Measurements from ENCODE around the gene ALDH3A1.

The ALDH3A1 gene

DNA sequence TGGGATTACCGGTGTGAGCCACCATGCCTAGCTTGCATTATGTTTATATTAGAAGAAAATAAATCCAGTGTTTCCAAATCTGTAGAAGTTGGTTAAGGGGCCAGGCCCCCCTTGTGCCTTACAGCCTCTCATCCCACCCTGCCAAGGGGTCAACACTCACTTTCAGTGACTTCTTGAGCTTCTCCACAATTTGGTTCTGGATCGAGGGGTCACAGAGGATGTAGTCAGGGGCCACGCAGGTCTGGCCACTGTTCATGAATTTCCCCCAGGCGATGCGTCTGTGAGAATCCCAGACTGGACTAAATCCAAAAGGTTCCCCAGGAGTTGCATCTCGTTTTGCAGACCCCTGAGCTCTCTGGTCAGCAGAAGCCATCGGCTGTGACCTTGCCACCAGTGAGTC is 7.2 kb downstream of the ALDH3A1 start:
- no peaks in the 10 kb centered on the region for H3K79me2 ChIP-seq (ENCODE audit: insufficient read depth, low read depth)
- H3K36me3 ChIP-seq (ENCODE audit: insufficient read depth) = no peaks in the 10 kb centered on the region
- H3K4me3 ChIP-seq (IDR thresholded peaks at IDR 0.05; ENCODE audit: insufficient read depth, low read depth, low read length) = no peak overlapping the region
- no peak overlapping the region for H2AFZ ChIP-seq (ENCODE audit: low read depth)
- TF ChIP-seq, protein P1, sequence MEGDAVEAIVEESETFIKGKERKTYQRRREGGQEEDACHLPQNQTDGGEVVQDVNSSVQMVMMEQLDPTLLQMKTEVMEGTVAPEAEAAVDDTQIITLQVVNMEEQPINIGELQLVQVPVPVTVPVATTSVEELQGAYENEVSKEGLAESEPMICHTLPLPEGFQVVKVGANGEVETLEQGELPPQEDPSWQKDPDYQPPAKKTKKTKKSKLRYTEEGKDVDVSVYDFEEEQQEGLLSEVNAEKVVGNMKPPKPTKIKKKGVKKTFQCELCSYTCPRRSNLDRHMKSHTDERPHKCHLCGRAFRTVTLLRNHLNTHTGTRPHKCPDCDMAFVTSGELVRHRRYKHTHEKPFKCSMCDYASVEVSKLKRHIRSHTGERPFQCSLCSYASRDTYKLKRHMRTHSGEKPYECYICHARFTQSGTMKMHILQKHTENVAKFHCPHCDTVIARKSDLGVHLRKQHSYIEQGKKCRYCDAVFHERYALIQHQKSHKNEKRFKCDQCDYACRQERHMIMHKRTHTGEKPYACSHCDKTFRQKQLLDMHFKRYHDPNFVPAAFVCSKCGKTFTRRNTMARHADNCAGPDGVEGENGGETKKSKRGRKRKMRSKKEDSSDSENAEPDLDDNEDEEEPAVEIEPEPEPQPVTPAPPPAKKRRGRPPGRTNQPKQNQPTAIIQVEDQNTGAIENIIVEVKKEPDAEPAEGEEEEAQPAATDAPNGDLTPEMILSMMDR (conservative IDR thresholded peaks at IDR 0.05; ENCODE audit: low read depth, low read length) = no peak
- H3K27ac ChIP-seq = no peak overlapping the region
- H3K27me3 ChIP-seq (ENCODE audit: insufficient read depth, low read depth) = no peaks in the 10 kb centered on the region
- H3K4me2 ChIP-seq = no peak overlapping the region
- no peaks in the 10 kb centered on the region for H4K20me1 ChIP-seq (ENCODE audit: insufficient read depth)
- H3K4me1 ChIP-seq (ENCODE audit: low read depth, poor library complexity, severe bottlenecking) = no peaks in the 10 kb centered on the region
- no peak overlapping the region for H3K9ac ChIP-seq

DNA sequence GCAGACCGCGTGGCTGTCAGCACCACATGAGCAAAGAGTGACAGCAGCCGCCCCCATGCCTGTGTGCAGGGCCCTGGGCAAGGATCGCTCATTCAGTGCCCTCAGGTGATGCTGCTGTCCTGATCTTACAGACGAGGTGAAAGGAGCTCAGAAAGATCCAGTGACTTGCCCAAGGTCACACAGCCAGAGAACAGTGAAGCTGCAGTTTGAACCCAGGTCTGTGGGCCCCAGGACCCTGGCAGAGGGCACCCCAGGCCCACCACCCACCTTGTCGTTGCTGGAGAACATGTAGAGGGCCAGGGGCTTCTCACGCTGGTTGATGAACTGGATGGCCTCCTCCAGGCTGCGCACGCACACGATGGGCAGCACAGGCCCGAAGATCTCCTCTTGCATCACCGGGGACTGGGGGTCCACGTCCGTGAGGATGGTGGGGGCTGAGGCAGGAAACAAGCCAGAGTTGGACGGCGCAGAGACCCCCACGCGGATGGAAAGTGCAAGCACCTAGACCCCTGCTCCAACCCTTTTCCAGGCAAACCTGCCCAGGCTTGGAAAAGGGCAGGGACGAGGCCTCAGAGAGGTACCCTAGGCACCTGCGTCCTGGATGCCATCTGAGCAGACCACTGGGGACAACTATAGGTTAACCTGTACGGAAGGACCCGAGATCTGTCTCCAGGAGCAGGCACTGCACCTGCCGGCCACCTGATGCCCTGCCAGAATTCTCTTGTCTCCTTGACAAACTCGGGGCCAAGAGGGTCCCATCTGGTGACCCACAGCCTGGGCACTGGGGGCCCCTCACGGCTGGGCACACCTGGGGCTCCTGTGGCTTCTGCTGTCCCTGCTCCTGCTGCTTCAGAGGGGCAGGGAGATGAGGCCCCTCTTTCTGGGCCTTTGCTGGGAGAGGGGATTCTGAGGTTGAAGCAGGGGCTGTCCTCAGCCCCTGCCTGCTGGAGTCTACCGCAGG is 8.6 kb downstream of the ALDH3A1 start:
- H3K27me3 ChIP-seq (ENCODE audit: insufficient read depth, low read depth) = no peaks in the 10 kb centered on the region
- no peak overlapping the region for H3K27ac ChIP-seq
- no peaks in the 10 kb centered on the region for H4K20me1 ChIP-seq (ENCODE audit: insufficient read depth)
- no peak overlapping the region for H3K9ac ChIP-seq
- H3K4me2 ChIP-seq = no peak overlapping the region
- no peaks in the 10 kb centered on the region for H3K4me1 ChIP-seq (ENCODE audit: low read depth, poor library complexity, severe bottlenecking)
- H3K4me3 ChIP-seq (IDR thresholded peaks at IDR 0.05; ENCODE audit: insufficient read depth, low read depth, low read length) = no peak overlapping the region
- no peaks in the 10 kb centered on the region for H3K36me3 ChIP-seq (ENCODE audit: insufficient read depth)
- H3K79me2 ChIP-seq (ENCODE audit: insufficient read depth, low read depth) = no peaks in the 10 kb centered on the region
- TF ChIP-seq, protein P1 (conservative IDR thresholded peaks at IDR 0.05; ENCODE audit: low read depth, low read length) = no peak
- H2AFZ ChIP-seq (ENCODE audit: low read depth) = no peak overlapping the region

DNA sequence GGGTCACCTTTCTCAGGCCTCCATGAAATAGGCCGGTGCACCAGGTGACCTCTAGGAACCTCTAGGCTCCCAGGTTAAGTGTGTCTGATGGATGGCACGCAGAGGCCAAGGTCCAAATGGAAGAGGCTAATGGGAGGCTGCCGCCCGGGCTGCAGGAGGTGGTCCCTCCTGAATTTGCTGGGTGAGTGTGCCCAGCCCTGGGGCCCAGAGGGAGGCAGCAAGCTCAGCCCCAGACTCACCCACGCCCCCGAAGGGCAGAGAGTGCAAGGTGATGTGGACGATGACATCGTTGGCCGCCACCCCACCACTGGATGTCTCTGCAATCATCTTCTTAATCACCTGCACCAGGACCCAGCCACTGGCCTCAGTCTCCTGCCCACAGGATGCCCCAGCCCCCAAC is 9.3 kb downstream of the ALDH3A1 start:
- Histone ChIP-seq H3K27ac (no peak overlapping the region), H3K79me2 (ENCODE audit: insufficient read depth, low read depth) (no peaks in the 10 kb centered on the region), H3K4me1 (ENCODE audit: low read depth, poor library complexity, severe bottlenecking) (no peaks in the 10 kb centered on the region), H2AFZ (ENCODE audit: low read depth) (no peak overlapping the region), H3K4me3 (IDR thresholded peaks at IDR 0.05; ENCODE audit: insufficient read depth, low read depth, low read length) (no peak overlapping the region), H3K9ac (no peak overlapping the region), H3K27me3 (ENCODE audit: insufficient read depth, low read depth) (no peaks in the 10 kb centered on the region), H3K36me3 (ENCODE audit: insufficient read depth) (no peaks in the 10 kb centered on the region), H4K20me1 (ENCODE audit: insufficient read depth) (no peaks in the 10 kb centered on the region), H3K4me2 (no peak overlapping the region)
- TF ChIP-seq, protein P1 (conservative IDR thresholded peaks at IDR 0.05; ENCODE audit: low read depth, low read length) = no peak

DNA sequence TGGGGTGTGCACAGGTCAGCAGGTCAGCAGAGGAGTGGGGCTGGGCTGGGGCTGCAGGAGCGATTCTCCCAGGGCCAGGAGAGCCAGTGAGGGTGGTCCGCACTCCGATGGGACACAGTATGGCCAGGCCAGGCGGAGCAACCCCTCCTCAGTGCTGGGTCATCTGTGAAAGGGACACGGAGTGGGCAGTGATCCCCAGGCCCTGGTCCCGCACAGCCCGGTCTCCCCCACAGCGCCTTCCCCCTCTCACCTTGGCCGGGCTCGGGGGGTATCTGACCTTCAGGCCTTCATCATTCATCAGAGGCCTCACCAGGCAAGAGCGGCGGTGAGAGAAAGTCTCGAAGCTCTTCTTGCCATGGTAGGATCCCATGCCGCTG is 10.0 kb downstream of the ALDH3A1 start:
- Histone ChIP-seq H3K4me2 (no peak overlapping the region), H3K79me2 (ENCODE audit: insufficient read depth, low read depth) (no peaks in the 10 kb centered on the region), H3K4me1 (ENCODE audit: low read depth, poor library complexity, severe bottlenecking) (no peaks in the 10 kb centered on the region), H3K27ac (no peak overlapping the region), H3K36me3 (ENCODE audit: insufficient read depth) (no peaks in the 10 kb centered on the region), H3K27me3 (ENCODE audit: insufficient read depth, low read depth) (no peaks in the 10 kb centered on the region), H2AFZ (ENCODE audit: low read depth) (no peak overlapping the region), H3K9ac (no peak overlapping the region), H4K20me1 (ENCODE audit: insufficient read depth) (no peaks in the 10 kb centered on the region), H3K4me3 (IDR thresholded peaks at IDR 0.05; ENCODE audit: insufficient read depth, low read depth, low read length) (no peak overlapping the region)
- TF ChIP-seq, protein P1 (conservative IDR thresholded peaks at IDR 0.05; ENCODE audit: low read depth, low read length) = no peak
